Astrocyte (in vitro differentiated cells and primary cell): Measurements from ENCODE around the gene VAV1. TPM values are rescaled to one million over a fixed set of nuclear protein-coding genes. Genes with fewer than 3 reads are reported as not detected.

Source experiments
- DNase-seq: peaks from one replicate; pipeline ENCODE4 v3.0.0-alpha.2; 2010; ENCODE audit warnings: low read depth
- FAIRE-seq: peaks from 2 replicates; lab custom pipeline; 2011; peaks lifted over from hg19 to GRCh38; lab: Jason Lieb, UNC
- H2AFZ ChIP-seq: 2 replicates; pipeline ENCODE4 v1.6.0; 2012; ENCODE audit warnings: low read depth, low read length, inconsistent platforms
- H3K27ac ChIP-seq: 2 replicates; pipeline ENCODE4 v1.5.1; 2011; ENCODE audit warnings: low read depth, low read length, inconsistent platforms
- H3K27me3 ChIP-seq: 2 replicates; pipeline ENCODE4 v1.6.0; 2011; ENCODE audit warnings: low read length, inconsistent platforms; ENCODE audit not compliant: insufficient read depth
- H3K36me3 ChIP-seq: 2 replicates; pipeline ENCODE4 v1.5.1; 2011; ENCODE audit warnings: low read length, inconsistent platforms; ENCODE audit not compliant: insufficient read depth
- H3K4me1 ChIP-seq: 2 replicates; pipeline ENCODE4 v1.5.1; 2011; ENCODE audit warnings: low read length, inconsistent platforms; ENCODE audit not compliant: insufficient read depth
- H3K4me2 ChIP-seq: 2 replicates; pipeline ENCODE4 v1.6.0; 2012; ENCODE audit warnings: low read length, inconsistent platforms
- H3K4me3 ChIP-seq: 2 replicates; pipeline ENCODE4 v1.5.1; 2011; ENCODE audit warnings: low read depth, mild to moderate bottlenecking, low read length, inconsistent platforms; ENCODE audit not compliant: insufficient read depth
- H3K79me2 ChIP-seq: 2 replicates; pipeline ENCODE4 v1.6.0; 2012; ENCODE audit warnings: mild to moderate bottlenecking, low read length, inconsistent platforms; ENCODE audit not compliant: insufficient read depth
- H3K9ac ChIP-seq: 2 replicates; pipeline ENCODE4 v1.6.0; 2012; ENCODE audit warnings: mild to moderate bottlenecking, low read length, inconsistent platforms
- H3K9me3 ChIP-seq: 2 replicates; pipeline ENCODE4 v1.5.1; 2012; ENCODE audit warnings: low read depth, mild to moderate bottlenecking, low read length, inconsistent platforms; ENCODE audit not compliant: insufficient read depth
- H4K20me1 ChIP-seq: 2 replicates; pipeline ENCODE4 v1.6.0; 2012; ENCODE audit warnings: low read length, inconsistent platforms; ENCODE audit not compliant: insufficient read depth
- H3K27ac Mint-ChIP-seq: one replicate; pipeline ENCODE4 v1.8.0; 2021; ENCODE audit warnings: mild to moderate bottlenecking, mixed read lengths; ENCODE audit not compliant: unreplicated experiment
- H3K27me3 Mint-ChIP-seq: one replicate; pipeline ENCODE4 v1.8.0; 2021; ENCODE audit warnings: low read depth, mixed read lengths; ENCODE audit not compliant: unreplicated experiment
- H3K36me3 Mint-ChIP-seq: one replicate; pipeline ENCODE4 v1.8.0; 2021; ENCODE audit warnings: low read depth, mixed read lengths; ENCODE audit not compliant: unreplicated experiment
- H3K4me1 Mint-ChIP-seq: one replicate; pipeline ENCODE4 v1.8.0; 2021; ENCODE audit warnings: low read depth, mixed read lengths; ENCODE audit not compliant: unreplicated experiment
- H3K4me3 Mint-ChIP-seq: one replicate; pipeline ENCODE4 v1.8.0; 2021; ENCODE audit warnings: mild to moderate bottlenecking, moderate library complexity, mixed read lengths; ENCODE audit not compliant: unreplicated experiment
- H3K9me3 Mint-ChIP-seq: one replicate; pipeline ENCODE4 v1.8.0; 2021; ENCODE audit warnings: mild to moderate bottlenecking, mixed read lengths; ENCODE audit not compliant: unreplicated experiment
- CTCF ChIP-seq: IDR thresholded peaks from 2 replicates; pipeline ENCODE4 v1.5.1; 2011; ENCODE audit warnings: low read depth, mild to moderate bottlenecking, inconsistent platforms, low read length, moderate library complexity; ENCODE audit not compliant: insufficient read depth
- EZH2 ChIP-seq: IDR thresholded peaks from 2 replicates; pipeline ENCODE4 v1.6.1; 2012; ENCODE audit warnings: mild to moderate bottlenecking, low read length, inconsistent platforms; ENCODE audit not compliant: insufficient read depth
- total RNA-seq: library from RNA; stranded (reverse); gene quantifications from 2 replicates; pipeline ENCODE4 v1.2.1, GENCODE V29; 2021

The VAV1 gene
- total RNA-seq, 1 donor from 2014 or later, result not detected

- Mint-ChIP-seq H3K36me3 (no peaks in the 10 kb centered on the region), H3K4me1 (no peaks in the 10 kb centered on the region), H3K27me3 (no peaks in the 10 kb centered on the region), H3K27ac (no peak overlapping the region), H3K4me3 (no peak overlapping the region), H3K9me3 (peaks cover 10% of the 10 kb centered on the region)
- Histone ChIP-seq H3K36me3 (no peaks in the 10 kb centered on the region), H3K4me1 (no peaks in the 10 kb centered on the region), H3K27ac (no peak overlapping the region), H2AFZ (no peak overlapping the region), H3K9me3 (no peaks in the 10 kb centered on the region), H3K27me3 (no peaks in the 10 kb centered on the region), H3K9ac (no peak overlapping the region), H3K4me3 (no peak overlapping the region), H3K4me2 (no peak overlapping the region), H3K79me2 (no peaks in the 10 kb centered on the region), H4K20me1 (no peaks in the 10 kb centered on the region)
- TF ChIP-seq EZH2 (no peak), CTCF (no peak)
- no peak for DNase-seq
- no peak for FAIRE-seq
Measured at GRCh38 chr19:6886277-6886897, 113.9 kb downstream of the VAV1 start.

- Histone ChIP-seq H3K27ac (no peak within 1 kb of the TSS), H3K9me3 (no peaks in the 10 kb centered on the region), H3K4me1 (no peaks in the 10 kb centered on the region), H2AFZ (no peak within 1 kb of the TSS), H4K20me1 (no peaks in the 10 kb centered on the region), H3K36me3 (no peaks in the 10 kb centered on the region), H3K4me2 (no peak within 1 kb of the TSS), H3K27me3 (no peaks in the 10 kb centered on the region), H3K79me2 (no peaks in the 10 kb centered on the region), H3K9ac (no peak within 1 kb of the TSS), H3K4me3 (no peak within 1 kb of the TSS)
- Mint-ChIP-seq H3K27me3 (no peaks in the 10 kb centered on the region), H3K9me3 (peaks cover 10% of the 10 kb centered on the region), H3K27ac (no peak within 1 kb of the TSS), H3K36me3 (no peaks in the 10 kb centered on the region), H3K4me1 (no peaks in the 10 kb centered on the region), H3K4me3 (no peak within 1 kb of the TSS)
- DNase-seq (no peak), FAIRE-seq (no peak)
- TF ChIP-seq EZH2 (no peak), CTCF (no peak)
Measured at GRCh38 chr19:6887316-6887715, 114.8 kb downstream of the VAV1 start, which contains the start of gene ADGRE1. TSS of gene ADGRE1 (plus strand) at chr19:6887579. CDS start at chr19:6887609, 30 bp downstream.

- H3K9me3 Mint-ChIP-seq, result peaks cover 13% of the 10 kb centered on the region
- Histone ChIP-seq H3K79me2 (no peaks in the 10 kb centered on the region), H3K27me3 (no peaks in the 10 kb centered on the region), H2AFZ (no peak overlapping the region), H3K4me3 (no peak overlapping the region), H3K4me1 (no peaks in the 10 kb centered on the region), H3K4me2 (no peak overlapping the region), H3K9me3 (peaks cover 2% of the 10 kb centered on the region), H3K36me3 (no peaks in the 10 kb centered on the region), H3K27ac (no peak overlapping the region), H3K9ac (no peak overlapping the region), H4K20me1 (no peaks in the 10 kb centered on the region)
- DNase-seq (no peak), FAIRE-seq (no peak)
- no peak overlapping the region for H3K27ac Mint-ChIP-seq
- H3K4me3 Mint-ChIP-seq, result no peak overlapping the region
- TF ChIP-seq EZH2, result no peak
- no peak for TF ChIP-seq CTCF
- H3K36me3 Mint-ChIP-seq, result no peaks in the 10 kb centered on the region
- H3K27me3 Mint-ChIP-seq, result no peaks in the 10 kb centered on the region
- H3K4me1 Mint-ChIP-seq, result no peaks in the 10 kb centered on the region
Measured at GRCh38 chr19:6888967-6889366, 116.5 kb downstream of the VAV1 start.
